Gastroesophageal sphincter (tissue), 4 donors: ENCODE results near the gene TUBGCP3. TPM values are rescaled to one million over a fixed set of nuclear protein-coding genes. Genes with fewer than 3 reads are reported as not detected.

Experiments
- ATAC-seq: fragments of 150-250 bp; one replicate; pipeline ENCODE4 v1.9.1; 2016; ENCODE audit warnings: mild to moderate bottlenecking, moderate library complexity
- H3K27ac ChIP-seq, 4 donors: fragments of 200-600 bp; sonication (generic) in 3 of 4; 1 replicate in 3 of 4; 2 replicates in 1 of 4; pipeline ENCODE4 v1.5.1; 2016 to 2019
- H3K27me3 ChIP-seq: fragments of 200-600 bp; sonication (generic); one replicate; pipeline ENCODE4 v1.5.1; 2019
- H3K36me3 ChIP-seq, 2 donors: fragments of 200-600 bp; sonication (generic); one replicate each; pipeline ENCODE4 v1.5.1; 2019; ENCODE audit warnings: control low read depth in 1 of 2
- H3K4me1 ChIP-seq, 3 donors: fragments of 200-600 bp; sonication (generic); 1 replicate in 2 of 3; 2 replicates in 1 of 3; pipeline ENCODE4 v1.5.1; 2016 to 2019; ENCODE audit warnings: control low read depth in 2 of 3
- H3K4me3 ChIP-seq, 2 donors: fragments of 200-600 bp; sonication (generic); one replicate each; pipeline ENCODE4 v1.5.1; 2019; ENCODE audit warnings: mild to moderate bottlenecking in 1 of 2, moderate library complexity in 1 of 2
- H3K9me3 ChIP-seq, 3 donors: fragments of 200-600 bp; sonication (generic); one replicate each; pipeline ENCODE4 v1.5.1; 2017 to 2019; ENCODE audit warnings: control low read depth in 2 of 3
- EP300 ChIP-seq: sonication (generic); formaldehyde crosslinking; IDR thresholded peaks from one replicate; pipeline ENCODE4 v1.6.1; 2017; ENCODE audit warnings: antibody characterized with exemption, mild to moderate bottlenecking
- POLR2A ChIP-seq, 2 donors: fragments of 450-650 bp; IDR thresholded peaks; one replicate each; pipeline ENCODE4 v1.6.1; 2017; ENCODE audit warnings: antibody characterized with exemption in 2 of 2, mild to moderate bottlenecking in 2 of 2, moderate library complexity in 1 of 2
- POLR2AphosphoS5 ChIP-seq: sonication (generic); formaldehyde crosslinking; IDR thresholded peaks from one replicate; pipeline ENCODE4 v1.6.1; 2017; ENCODE audit warnings: antibody characterized with exemption
- WGBS, 2 donors: methylation state at CpG; one replicate each; pipeline ENCODE4 v1.1.5; 2018; ENCODE audit warnings: low coverage in 1 of 2; 5-methylcytosine and 5-hydroxymethylcytosine counted together
- total RNA-seq, 4 donors: library from RNA; depleted of rRNA; stranded (reverse); fragments of >200 nt; gene quantifications; one replicate each; pipeline ENCODE4 v1.1.0, GENCODE V29; 2016
- TF ChIP-seq, protein P1 (sequence below), 4 experiments: fragments of 200-600 bp in 2 of 4; fragments of 450-650 bp in 2 of 4; sonication (generic) in 1 of 4; IDR thresholded peaks; one replicate each; pipeline ENCODE4 v1.5.1; 2017 to 2019; ENCODE audit warnings: antibody characterized with exemption in 4 of 4, mild to moderate bottlenecking in 2 of 4, moderate library complexity in 2 of 4

TUBGCP3 gene
- total RNA-seq, 4 donors from 2014 or later = 25.6 to 37.8 (median 28.9) TPM

- ATAC-seq = no peak
- Histone ChIP-seq H3K36me3 (no peaks in the 10 kb centered on the region), H3K27me3 (peaks cover 13% of the 10 kb centered on the region), H3K27ac (no peak overlapping the region), H3K4me1 (no peaks in the 10 kb centered on the region), H3K4me3 (no peak overlapping the region), H3K9me3 (no peaks in the 10 kb centered on the region)
- no peak for TF ChIP-seq POLR2A (IDR thresholded peaks at IDR 0.05)
- TF ChIP-seq EP300 = no peak
- TF ChIP-seq POLR2AphosphoS5 = no peak
- TF ChIP-seq, protein P1, sequence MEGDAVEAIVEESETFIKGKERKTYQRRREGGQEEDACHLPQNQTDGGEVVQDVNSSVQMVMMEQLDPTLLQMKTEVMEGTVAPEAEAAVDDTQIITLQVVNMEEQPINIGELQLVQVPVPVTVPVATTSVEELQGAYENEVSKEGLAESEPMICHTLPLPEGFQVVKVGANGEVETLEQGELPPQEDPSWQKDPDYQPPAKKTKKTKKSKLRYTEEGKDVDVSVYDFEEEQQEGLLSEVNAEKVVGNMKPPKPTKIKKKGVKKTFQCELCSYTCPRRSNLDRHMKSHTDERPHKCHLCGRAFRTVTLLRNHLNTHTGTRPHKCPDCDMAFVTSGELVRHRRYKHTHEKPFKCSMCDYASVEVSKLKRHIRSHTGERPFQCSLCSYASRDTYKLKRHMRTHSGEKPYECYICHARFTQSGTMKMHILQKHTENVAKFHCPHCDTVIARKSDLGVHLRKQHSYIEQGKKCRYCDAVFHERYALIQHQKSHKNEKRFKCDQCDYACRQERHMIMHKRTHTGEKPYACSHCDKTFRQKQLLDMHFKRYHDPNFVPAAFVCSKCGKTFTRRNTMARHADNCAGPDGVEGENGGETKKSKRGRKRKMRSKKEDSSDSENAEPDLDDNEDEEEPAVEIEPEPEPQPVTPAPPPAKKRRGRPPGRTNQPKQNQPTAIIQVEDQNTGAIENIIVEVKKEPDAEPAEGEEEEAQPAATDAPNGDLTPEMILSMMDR (IDR thresholded peaks at IDR 0.05) = no peak
- 80% methylated on average over 2 of the region's 8 CpGs; no CpG with 5 or more reads in 1 of the 2 donors for WGBS, 2 donors
Observed at GRCh38 chr13:112626124-112626523, 38.2 kb upstream of the TUBGCP3 start.

DNA sequence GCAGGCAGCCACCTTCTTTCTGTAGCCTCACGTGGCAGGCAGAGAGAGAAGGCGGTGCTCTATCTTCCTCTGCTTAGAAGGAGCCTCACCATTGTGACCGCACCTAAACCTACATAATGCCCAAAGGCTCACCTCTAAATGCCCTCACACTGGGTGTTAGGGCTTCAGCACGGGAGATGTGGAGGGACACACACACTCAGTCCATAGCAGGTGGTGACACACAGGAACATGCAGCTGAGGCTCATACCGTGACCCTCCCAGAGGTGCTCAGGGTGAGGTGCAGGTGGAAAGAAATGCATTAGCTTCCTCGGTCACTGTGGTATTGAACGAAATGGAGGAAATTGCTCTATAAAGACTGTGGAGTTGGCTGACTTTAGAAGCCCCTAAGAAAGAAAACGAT, 37.7 kb upstream of the TUBGCP3 start:
- no peak for ATAC-seq
- Histone ChIP-seq H3K27ac (no peak overlapping the region), H3K36me3 (no peaks in the 10 kb centered on the region), H3K4me1 (no peaks in the 10 kb centered on the region), H3K9me3 (no peaks in the 10 kb centered on the region), H3K27me3 (peaks cover 15% of the 10 kb centered on the region), H3K4me3 (no peak overlapping the region)
- TF ChIP-seq EP300 = no peak
- TF ChIP-seq, protein P1 (IDR thresholded peaks at IDR 0.05) = no peak
- no peak for TF ChIP-seq POLR2A (IDR thresholded peaks at IDR 0.05)
- no peak for TF ChIP-seq POLR2AphosphoS5
- WGBS, 2 donors = 81 to 89% methylated on average over 4 of the region's 8 CpGs

DNA sequence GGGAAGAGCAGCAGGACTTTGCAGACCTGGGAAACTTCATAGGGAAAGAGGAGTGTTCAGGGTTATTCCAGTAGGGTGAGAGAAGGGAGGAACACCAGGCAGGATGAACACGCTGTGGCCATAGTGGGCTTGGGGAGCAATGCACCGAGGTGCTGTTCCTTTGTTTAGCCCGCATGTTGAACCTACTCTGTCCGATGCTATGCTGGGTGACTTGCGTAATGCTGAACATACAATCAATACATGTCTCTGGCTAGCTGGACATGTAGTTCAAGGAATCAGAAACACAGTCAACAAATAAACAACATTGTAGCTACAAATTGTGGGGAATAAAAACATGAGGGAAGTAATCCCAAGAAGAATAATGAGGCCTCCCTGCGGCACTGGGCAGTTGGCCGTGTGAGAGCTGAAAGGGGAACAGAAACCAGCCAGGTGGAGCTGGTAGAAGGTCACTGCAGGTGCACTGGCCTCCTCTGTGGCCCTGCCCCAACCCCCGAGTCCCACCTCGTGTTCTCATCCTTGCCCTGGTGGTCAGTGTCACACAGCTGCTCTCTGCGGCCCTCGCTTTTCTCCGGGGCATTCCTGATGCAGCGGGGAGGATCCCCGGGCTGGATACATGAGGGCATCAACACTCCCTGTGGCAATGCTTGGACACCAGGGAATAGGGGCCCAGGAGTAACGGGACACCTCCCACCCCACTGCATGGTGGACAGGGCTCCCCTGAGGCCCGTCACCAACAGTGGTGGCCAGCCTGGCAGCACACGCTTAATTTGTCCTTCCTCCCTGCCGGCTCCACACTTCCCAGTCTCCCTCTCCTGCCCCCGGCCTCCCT, 36.9 kb upstream of the TUBGCP3 start:
- H3K27me3 ChIP-seq = peaks cover 22% of the 10 kb centered on the region
- ATAC-seq = no peak
- 77 to 94% methylated on average over 7 to 10 of the region's 19 CpGs for WGBS, 2 donors
- TF ChIP-seq POLR2A (IDR thresholded peaks at IDR 0.05) (no peak), POLR2AphosphoS5 (no peak), EP300 (no peak)
- TF ChIP-seq, protein P1 (IDR thresholded peaks at IDR 0.05) = no peak
- no peak overlapping the region for H3K4me3 ChIP-seq
- no peak overlapping the region for H3K27ac ChIP-seq
- no peaks in the 10 kb centered on the region for H3K4me1 ChIP-seq
- H3K36me3 ChIP-seq = no peaks in the 10 kb centered on the region
- H3K9me3 ChIP-seq = no peaks in the 10 kb centered on the region

- Histone ChIP-seq H3K4me1 (no peaks in the 10 kb centered on the region), H3K27ac (no peak overlapping the region), H3K36me3 (no peaks in the 10 kb centered on the region), H3K27me3 (peaks cover 22% of the 10 kb centered on the region), H3K4me3 (no peak overlapping the region), H3K9me3 (no peaks in the 10 kb centered on the region)
- TF ChIP-seq EP300 (no peak), POLR2A (IDR thresholded peaks at IDR 0.05) (no peak), POLR2AphosphoS5 (no peak)
- TF ChIP-seq, protein P1 (IDR thresholded peaks at IDR 0.05) = no peak
- 84 to 90% methylated on average over 2 to 4 of the region's 16 CpGs for WGBS, 2 donors
- no peak for ATAC-seq
Observed at GRCh38 chr13:112624040-112624439, 36.1 kb upstream of the TUBGCP3 start.
